B cell (primary cell): ENCODE results near the gene SIPA1L3. TPM values are rescaled to one million over a fixed set of nuclear protein-coding genes. Genes with fewer than 3 reads are reported as not detected.
"Not testable (repeated sequence)": the region's sequence is repeated elsewhere in the genome, so short reads cannot be mapped to it uniquely, and the experiment has no call there.

Experiments used
- ATAC-seq: fragments of 200-7000 bp; cut with Tn5 transposase; one replicate; pipeline ENCODE4 v1.10.0; 2021; ENCODE audit warnings: low read depth, mild to moderate bottlenecking, moderate number of reproducible peaks, moderate library complexity
- CTCF ChIA-PET: fragments of 350-600 bp; sonication (Branson Sonifier 250); formaldehyde crosslinking; loops from one replicate; lab custom pipeline; 2021; ENCODE audit warnings: antibody characterized with exemption, inconsistent platforms; lab: Charles Lee
- POLR2A ChIA-PET: fragments of 350-600 bp; sonication (Branson Sonifier 250); formaldehyde crosslinking; loops from one replicate; lab custom pipeline; 2021; ENCODE audit warnings: antibody characterized with exemption; lab: Charles Lee
- DNase-seq: peaks from one replicate; pipeline ENCODE4 v3.0.0; 2013
- H2AFZ ChIP-seq: 2 replicates; pipeline ENCODE4 v1.6.1; 2012; ENCODE audit warnings: mild to moderate bottlenecking, low read depth, low read length; ENCODE audit not compliant: insufficient read depth, poor library complexity, severe bottlenecking
- H3K27ac ChIP-seq, 2 donors: 1 replicate in 1 of 2; 2 replicates in 1 of 2; pipeline ENCODE4 v1.5.1; 2012 to 2013; ENCODE audit warnings: low read length in 2 of 2, mild to moderate bottlenecking in 2 of 2, moderate library complexity in 1 of 2
- H3K27me3 ChIP-seq, 4 experiments: fragments of 200-600 bp in 1 of 4; sonication (generic) in 1 of 4; replicated peaks in 1 of 4; 1 replicate in 2 of 4; 2 replicates in 2 of 4; pipeline versions ENCODE4 v1.6.1 to v1.7.0; 2013 to 2016; ENCODE audit warnings: low read length in 3 of 4, mild to moderate bottlenecking in 2 of 4, mixed read lengths in 1 of 4, moderate library complexity in 1 of 4; ENCODE audit not compliant: insufficient read depth in 4 of 4, control insufficient read depth in 3 of 4; ENCODE audit errors: control extremely low read depth in 1 of 4
- H3K36me3 ChIP-seq, 2 experiments: replicated peaks in 1 of 2; 1 replicate in 1 of 2; 2 replicates in 1 of 2; pipeline versions ENCODE4 v1.6.1 to v1.7.1; 2013; ENCODE audit warnings: low read length in 1 of 2; ENCODE audit not compliant: insufficient read depth in 2 of 2, control insufficient read depth in 1 of 2; ENCODE audit errors: control extremely low read depth in 1 of 2, extremely low read depth in 1 of 2
- H3K4me1 ChIP-seq, 2 donors: fragments of 200-600 bp in 1 of 2; sonication (generic) in 1 of 2; 1 replicate in 1 of 2; 2 replicates in 1 of 2; pipeline versions ENCODE4 v1.5.1 to v1.6.1; 2013 to 2017; ENCODE audit warnings: low read length in 2 of 2; ENCODE audit not compliant: control insufficient read depth in 2 of 2, insufficient read depth in 2 of 2
- H3K4me2 ChIP-seq: replicated peaks from 2 replicates; pipeline ENCODE3; 2012; ENCODE audit warnings: mild to moderate bottlenecking, low read depth, low read length; ENCODE audit not compliant: poor library complexity, severe bottlenecking
- H3K4me3 ChIP-seq, 5 experiments: fragments of 200-600 bp in 1 of 5; sonication (generic) in 1 of 5; 1 replicate in 3 of 5; 2 replicates in 2 of 5; pipeline versions ENCODE4 v1.5.1 to v1.7.0; 2011 to 2016; ENCODE audit warnings: low read length in 4 of 5, mild to moderate bottlenecking in 4 of 5, low read depth in 2 of 5, control low read depth in 1 of 5, moderate library complexity in 1 of 5; ENCODE audit not compliant: insufficient read depth in 1 of 5; ENCODE audit errors: control extremely low read depth in 1 of 5, extremely low read depth in 1 of 5
- H3K79me2 ChIP-seq: fragments of 200-600 bp; sonication (generic); one replicate; pipeline ENCODE4 v1.6.0; 2016; ENCODE audit warnings: low read length; ENCODE audit not compliant: control insufficient read depth, insufficient read depth
- H3K9ac ChIP-seq: fragments of 200-600 bp; sonication (generic); 2 replicates; pipeline ENCODE4 v1.6.1; 2017; ENCODE audit warnings: mild to moderate bottlenecking, low read length, moderate library complexity
- H3K9me3 ChIP-seq, 3 donors: one replicate each; pipeline versions ENCODE4 v1.6.1 to v1.7.1; 2013; ENCODE audit warnings: low read length in 2 of 3; ENCODE audit not compliant: control insufficient read depth in 2 of 3, insufficient read depth in 1 of 3; ENCODE audit errors: control extremely low read depth in 1 of 3
- H4K20me1 ChIP-seq: 2 replicates; pipeline ENCODE4 v1.6.0; 2012; ENCODE audit warnings: mild to moderate bottlenecking, low read length; ENCODE audit not compliant: insufficient read depth, control insufficient read depth, poor library complexity, severe bottlenecking
- H3K27ac Mint-ChIP-seq: one replicate; pipeline ENCODE4 v1.8.0; 2021; ENCODE audit warnings: mixed read lengths
- H3K27me3 Mint-ChIP-seq: one replicate; pipeline ENCODE4 v1.8.0; 2021; ENCODE audit warnings: mixed read lengths
- H3K4me1 Mint-ChIP-seq: one replicate; pipeline ENCODE4 v1.8.0; 2021; ENCODE audit warnings: mixed read lengths
- H3K4me3 Mint-ChIP-seq: one replicate; pipeline ENCODE4 v1.8.0; 2021; ENCODE audit warnings: mixed read lengths
- H3K9me3 Mint-ChIP-seq: one replicate; pipeline ENCODE4 v1.8.0; 2022; ENCODE audit warnings: mixed read lengths; ENCODE audit not compliant: insufficient read depth
- EZH2 ChIP-seq: IDR thresholded peaks from 2 replicates; pipeline ENCODE4 v1.6.1; 2012; ENCODE audit warnings: borderline replicate concordance, low read depth, mild to moderate bottlenecking, moderate library complexity, low read length; ENCODE audit not compliant: insufficient read depth, poor library complexity, severe bottlenecking
- WGBS: methylation state at CpG from one replicate; pipeline ENCODE4 v1.1.5; 2013; ENCODE audit warnings: missing lambda C conversion rate; ENCODE audit not compliant: insufficient coverage; 5-methylcytosine and 5-hydroxymethylcytosine counted together
- intact Hi-C: fragments of 100-400 bp; cut with micrococcal nuclease; formaldehyde crosslinking; loops from one replicate; pipeline ENCODE4 v1.10.0; 2022
- polyA plus RNA-seq: library from polyadenylated mRNA; depleted of rRNA; stranded (reverse); fragments of >200 nt; gene quantifications from 2 replicates; pipeline ENCODE4 v1.2.3, GENCODE V29; 2012
- total RNA-seq, 2 donors: library from RNA; stranded (reverse); fragments of 120-200 nt in 1 of 2; gene quantifications; 1 replicate in 1 of 2; 2 replicates in 1 of 2; pipeline versions ENCODE4 v1.2.3 to v1.2.4, GENCODE V29; 2013 to 2022
- TF ChIP-seq, protein P1 (sequence below): fragments of 200-600 bp; IDR thresholded peaks from one replicate; pipeline ENCODE4 v1.8.0; 2022; ENCODE audit warnings: antibody characterized with exemption, mild to moderate bottlenecking

SIPA1L3 gene
- total and polyA plus RNA-seq, 2 donors (not counting 1 experiment from before 2014, with no cell fraction given): 48.3 to 295 TPM

DNA sequence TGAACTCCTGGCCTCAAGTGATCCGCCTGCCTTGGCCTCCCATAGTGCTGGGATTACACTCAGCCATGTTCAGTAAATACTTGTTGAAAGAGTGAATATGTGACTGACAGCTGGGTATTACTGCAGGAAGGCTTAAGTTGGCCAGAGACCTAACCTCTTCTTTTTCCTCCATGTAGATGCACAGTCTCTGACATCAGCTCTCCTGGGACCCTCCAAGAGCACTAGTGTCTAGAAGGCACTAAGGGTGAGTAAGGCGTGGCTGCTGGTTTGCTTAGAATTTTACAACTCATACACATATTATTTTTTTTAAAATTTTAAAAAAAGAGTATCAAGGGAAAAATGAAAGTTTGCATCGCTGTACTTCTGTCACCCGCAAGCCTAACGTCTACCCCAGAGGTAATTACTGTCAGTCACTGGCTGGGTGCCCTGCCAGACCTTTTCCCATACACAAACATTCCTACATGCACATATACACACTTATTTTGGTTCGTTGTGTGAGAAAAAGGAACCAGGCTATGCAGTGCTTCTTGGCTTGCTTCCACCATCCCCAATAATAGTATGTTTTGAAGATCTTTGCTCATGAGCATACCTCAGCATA lies 122.0 kb downstream of the SIPA1L3 start:
- DNase-seq: no peak
- 100% methylated on average over 1 of the region's 6 CpGs for WGBS

DNA sequence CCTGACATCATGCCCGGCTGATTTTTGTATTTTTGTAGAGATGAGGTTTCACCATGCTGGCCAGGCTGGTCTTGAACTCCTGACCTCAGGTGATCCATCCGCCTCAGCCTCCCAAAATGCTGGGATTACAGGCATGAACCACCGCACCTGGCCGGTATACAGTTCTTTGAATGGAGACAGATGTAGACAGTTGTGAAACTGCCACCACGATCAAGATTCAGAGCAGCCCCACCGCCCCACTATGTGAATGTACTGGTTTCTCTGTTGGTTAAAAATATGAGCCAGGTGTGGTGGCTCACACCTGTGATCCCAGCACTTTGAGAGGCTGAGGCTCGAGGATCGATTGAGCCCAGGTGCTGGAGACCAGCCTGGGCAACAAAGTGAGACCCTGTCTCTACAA lies 123.0 kb downstream of the SIPA1L3 start:
- H3K27ac Mint-ChIP-seq: peak overlapping the region; percentile 80
- not testable (repeated sequence) for H3K4me3 ChIP-seq, H4K20me1 ChIP-seq, H3K9me3 ChIP-seq, DNase-seq, ATAC-seq, H3K4me3 Mint-ChIP-seq, H3K27me3 Mint-ChIP-seq, H3K4me2 ChIP-seq, H3K9ac ChIP-seq, H3K27ac ChIP-seq, H3K27me3 ChIP-seq, H3K9me3 Mint-ChIP-seq, H2AFZ ChIP-seq
- H3K79me2 ChIP-seq: peaks cover 81% of the 10 kb centered on the region
- POLR2A ChIA-PET: interaction anchor here (0.6 to 1.5 kb wide), 2 partner anchors 16 to 65 kb away, joined by 3 read pairs; no protein-coding TSS in a partner anchor
- intact Hi-C loops: loop anchor here (10.0 kb wide), 1 partner anchor 525 kb away; the partner anchor contains the start of gene ZNF793
- CTCF ChIA-PET: interaction anchor here (2.0 to 8.1 kb wide), 2 partner anchors 16 to 128 kb away, joined by 8 to 109 read pairs; no protein-coding TSS in a partner anchor
- 97% methylated on average over 6 of the region's 8 CpGs for WGBS
- H3K4me1 ChIP-seq: peaks cover 56 to 83% of the 10 kb centered on the region in 2 donors
- peaks cover 2 to 50% of the 10 kb centered on the region in 2 experiments for H3K36me3 ChIP-seq
- peaks cover 81% of the 10 kb centered on the region for H3K4me1 Mint-ChIP-seq

More for the DNA sequence above, 122.0 kb downstream of the SIPA1L3 start:
- Mint-ChIP-seq H3K4me1 (peaks cover 81% of the 10 kb centered on the region), H3K4me3 (peak overlapping the region; percentile 46), H3K9me3 (no peaks in the 10 kb centered on the region), H3K27ac (peak overlapping the region; percentile 84), H3K27me3 (no peaks in the 10 kb centered on the region)
- H2AFZ ChIP-seq: no peak overlapping the region
- ChIA-PET CTCF (interaction anchor here (1.6 to 1.7 kb wide), 2 partner anchors 25 to 66 kb away, joined by 5 read pairs; no protein-coding TSS in a partner anchor), POLR2A (interaction anchor here (1.0 to 1.5 kb wide), 2 partner anchors 10 to 17 kb away, joined by 3 read pairs; no protein-coding TSS in a partner anchor)
- peaks cover 3 to 7% (median 5%) of the 10 kb centered on the region in 3 donors for H3K9me3 ChIP-seq
- TF ChIP-seq, protein P1, sequence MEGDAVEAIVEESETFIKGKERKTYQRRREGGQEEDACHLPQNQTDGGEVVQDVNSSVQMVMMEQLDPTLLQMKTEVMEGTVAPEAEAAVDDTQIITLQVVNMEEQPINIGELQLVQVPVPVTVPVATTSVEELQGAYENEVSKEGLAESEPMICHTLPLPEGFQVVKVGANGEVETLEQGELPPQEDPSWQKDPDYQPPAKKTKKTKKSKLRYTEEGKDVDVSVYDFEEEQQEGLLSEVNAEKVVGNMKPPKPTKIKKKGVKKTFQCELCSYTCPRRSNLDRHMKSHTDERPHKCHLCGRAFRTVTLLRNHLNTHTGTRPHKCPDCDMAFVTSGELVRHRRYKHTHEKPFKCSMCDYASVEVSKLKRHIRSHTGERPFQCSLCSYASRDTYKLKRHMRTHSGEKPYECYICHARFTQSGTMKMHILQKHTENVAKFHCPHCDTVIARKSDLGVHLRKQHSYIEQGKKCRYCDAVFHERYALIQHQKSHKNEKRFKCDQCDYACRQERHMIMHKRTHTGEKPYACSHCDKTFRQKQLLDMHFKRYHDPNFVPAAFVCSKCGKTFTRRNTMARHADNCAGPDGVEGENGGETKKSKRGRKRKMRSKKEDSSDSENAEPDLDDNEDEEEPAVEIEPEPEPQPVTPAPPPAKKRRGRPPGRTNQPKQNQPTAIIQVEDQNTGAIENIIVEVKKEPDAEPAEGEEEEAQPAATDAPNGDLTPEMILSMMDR: no peak
- TF ChIP-seq EZH2: no peak
- H3K4me3 ChIP-seq: no peak overlapping the region
- peaks cover 85% of the 10 kb centered on the region for H3K79me2 ChIP-seq
- intact Hi-C loops: no loop called here
- H3K9ac ChIP-seq: no peak overlapping the region
- ATAC-seq: no peak
- H3K27me3 ChIP-seq: no peaks in the 10 kb centered on the region
- H3K4me1 ChIP-seq: peaks cover 56 to 83% of the 10 kb centered on the region in 2 donors
- H3K4me2 ChIP-seq: peak overlapping the region; percentile 31
- peak overlapping the region in 1 of 2 donors; percentile 46 for H3K27ac ChIP-seq
- peaks cover 2 to 52% of the 10 kb centered on the region in 2 experiments for H3K36me3 ChIP-seq
- peaks cover 6% of the 10 kb centered on the region for H4K20me1 ChIP-seq
